Activated CD8-positive, alpha-beta memory T cell treated with anti-CD3 and anti-CD28 coated beads for 4 hours (primary cell): ENCODE data around the gene ACKR4.
"Not testable (repeated sequence)": the region's sequence is repeated elsewhere in the genome, so short reads cannot be mapped to it uniquely, and the experiment has no call there.

Experiments used
- DNase-seq, 2 donors: peaks; one replicate each; pipeline ENCODE4 v3.0.0-alpha.2; 2020; ENCODE audit warnings: low read depth in 2 of 2

ACKR4 gene

GRCh38 chr3:132594498-132594897 is 2.6 kb upstream of the ACKR4 start:
- no peak for DNase-seq

GRCh38 chr3:132595014-132595413 is 2.1 kb upstream of the ACKR4 start:
- no peak for DNase-seq

GRCh38 chr3:132596326-132596725 is 744 bp upstream of the ACKR4 start:
- no peak for DNase-seq

GRCh38 chr3:132597660-132598059 is 590 bp downstream of the ACKR4 start:
- DNase-seq: no peak

- no peak for DNase-seq
Measured at GRCh38 chr3:132598181-132598580, 1.1 kb downstream of the ACKR4 start.

GRCh38 chr3:132600614-132601013 is 3.5 kb downstream of the ACKR4 start:
- DNase-seq: not testable (repeated sequence)

- no peak for DNase-seq
Measured at GRCh38 chr3:132605374-132605792, 8.3 kb downstream of the ACKR4 start.

GRCh38 chr3:132606085-132606484 is 9.0 kb downstream of the ACKR4 start:
- DNase-seq: no peak

GRCh38 chr3:132606620-132607019 is 9.6 kb downstream of the ACKR4 start:
- DNase-seq: not testable (repeated sequence)

- not testable (repeated sequence) for DNase-seq
Measured at GRCh38 chr3:132615301-132615700, 18.2 kb downstream of the ACKR4 start.

GRCh38 chr3:132615881-132616280 is 18.8 kb downstream of the ACKR4 start:
- DNase-seq: no peak

- DNase-seq: no peak
Measured at GRCh38 chr3:132616780-132617179, 19.7 kb downstream of the ACKR4 start.

GRCh38 chr3:132622148-132622547 is 25.1 kb downstream of the ACKR4 start:
- DNase-seq: no peak

- no peak for DNase-seq
Measured at GRCh38 chr3:132622761-132623160, 25.7 kb downstream of the ACKR4 start.

GRCh38 chr3:132623646-132624045 is 26.6 kb downstream of the ACKR4 start:
- no peak for DNase-seq

GRCh38 chr3:132624790-132625189 is 27.7 kb downstream of the ACKR4 start:
- no peak for DNase-seq

- no peak for DNase-seq
Measured at GRCh38 chr3:132625613-132626012, 28.5 kb downstream of the ACKR4 start.

GRCh38 chr3:132626955-132627354 is 29.9 kb downstream of the ACKR4 start:
- DNase-seq: no peak

GRCh38 chr3:132628157-132628556 is 31.1 kb downstream of the ACKR4 start:
- no peak for DNase-seq

- no peak for DNase-seq
Measured at GRCh38 chr3:132629928-132630327, 32.9 kb downstream of the ACKR4 start.

GRCh38 chr3:132630612-132631011 is 33.5 kb downstream of the ACKR4 start:
- DNase-seq: no peak

GRCh38 chr3:132635052-132635451 is 38.0 kb downstream of the ACKR4 start:
- no peak for DNase-seq

- no peak for DNase-seq
Measured at GRCh38 chr3:132637590-132637989, 40.5 kb downstream of the ACKR4 start.

- DNase-seq: no peak
Measured at GRCh38 chr3:132638706-132639105, 41.6 kb downstream of the ACKR4 start.

- DNase-seq: not testable (repeated sequence)
Measured at GRCh38 chr3:132641427-132641826, 44.4 kb downstream of the ACKR4 start.
